ENCODE results near the gene MASP1. TPM values are rescaled to one million over a fixed set of nuclear protein-coding genes. Genes with fewer than 3 reads are reported as not detected.

The MASP1 gene
- total RNA-seq, 1 donor from 2014 or later: 2.6 TPM

DNA sequence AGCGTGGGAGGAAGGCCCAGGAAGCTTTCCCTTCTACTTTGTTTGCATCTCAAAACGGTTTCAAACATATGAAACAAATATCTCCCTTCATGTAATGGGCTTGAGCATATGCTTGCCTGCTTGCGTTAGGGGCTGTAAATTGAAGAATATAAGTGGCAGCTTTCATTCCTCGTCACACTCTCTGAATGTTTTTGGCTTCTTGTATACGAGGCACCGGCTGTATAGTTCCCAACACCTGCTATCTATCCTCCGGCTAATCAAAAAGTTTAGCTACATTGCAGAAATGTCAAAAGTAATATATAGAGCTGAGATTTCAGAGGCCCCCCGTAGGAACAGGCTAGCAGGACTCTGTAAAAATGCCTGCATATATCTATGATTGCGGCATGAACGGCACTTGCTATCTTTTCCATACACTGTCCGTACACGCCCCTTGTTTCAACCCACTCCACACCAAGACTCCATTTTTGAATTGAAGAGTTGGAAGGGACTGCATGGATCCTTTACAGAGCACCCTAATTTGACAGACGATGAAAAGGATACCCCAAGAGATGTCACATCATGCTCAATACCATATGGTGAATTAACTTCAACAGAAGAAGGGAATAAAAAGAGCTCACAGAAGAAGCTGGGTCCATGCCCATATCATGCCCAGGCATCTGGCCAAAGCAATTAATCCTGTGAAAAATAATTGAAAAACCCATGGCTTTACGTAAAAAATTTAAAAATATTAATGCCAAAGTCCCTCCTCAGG is 2.5 kb downstream of the MASP1 start:
- TF ChIP-seq, protein P1, sequence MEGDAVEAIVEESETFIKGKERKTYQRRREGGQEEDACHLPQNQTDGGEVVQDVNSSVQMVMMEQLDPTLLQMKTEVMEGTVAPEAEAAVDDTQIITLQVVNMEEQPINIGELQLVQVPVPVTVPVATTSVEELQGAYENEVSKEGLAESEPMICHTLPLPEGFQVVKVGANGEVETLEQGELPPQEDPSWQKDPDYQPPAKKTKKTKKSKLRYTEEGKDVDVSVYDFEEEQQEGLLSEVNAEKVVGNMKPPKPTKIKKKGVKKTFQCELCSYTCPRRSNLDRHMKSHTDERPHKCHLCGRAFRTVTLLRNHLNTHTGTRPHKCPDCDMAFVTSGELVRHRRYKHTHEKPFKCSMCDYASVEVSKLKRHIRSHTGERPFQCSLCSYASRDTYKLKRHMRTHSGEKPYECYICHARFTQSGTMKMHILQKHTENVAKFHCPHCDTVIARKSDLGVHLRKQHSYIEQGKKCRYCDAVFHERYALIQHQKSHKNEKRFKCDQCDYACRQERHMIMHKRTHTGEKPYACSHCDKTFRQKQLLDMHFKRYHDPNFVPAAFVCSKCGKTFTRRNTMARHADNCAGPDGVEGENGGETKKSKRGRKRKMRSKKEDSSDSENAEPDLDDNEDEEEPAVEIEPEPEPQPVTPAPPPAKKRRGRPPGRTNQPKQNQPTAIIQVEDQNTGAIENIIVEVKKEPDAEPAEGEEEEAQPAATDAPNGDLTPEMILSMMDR (IDR thresholded peaks at IDR 0.05): no peak
- no peak overlapping the region for H3K27ac ChIP-seq
- H3K27me3 ChIP-seq: no peaks in the 10 kb centered on the region
- no peak for DNase-seq (ENCODE audit: low spot score in 2 of 2)
- H3K4me3 ChIP-seq: no peak overlapping the region
- H3K36me3 ChIP-seq: no peaks in the 10 kb centered on the region
- intact Hi-C loops (cut with DNase I): no loop called here
- H3K9me3 ChIP-seq: no peaks in the 10 kb centered on the region
- peaks cover 0 to 8% of the 10 kb centered on the region in 2 donors for H3K4me1 ChIP-seq

GRCh38 chr3:187288131-187288854 is 3.2 kb downstream of the MASP1 start:
- Histone ChIP-seq H3K9me3 (no peaks in the 10 kb centered on the region), H3K27ac (no peak overlapping the region), H3K27me3 (no peaks in the 10 kb centered on the region), H3K4me1 (peaks cover 0 to 8% of the 10 kb centered on the region in 2 donors), H3K4me3 (no peak overlapping the region), H3K36me3 (no peaks in the 10 kb centered on the region)
- intact Hi-C loops (cut with DNase I): no loop called here
- TF ChIP-seq, protein P1 (IDR thresholded peaks at IDR 0.05): no peak
- DNase-seq (ENCODE audit: low spot score in 2 of 2): no peak

GRCh38 chr3:187287256-187287655 is 4.3 kb downstream of the MASP1 start:
- Histone ChIP-seq H3K4me1 (peaks cover 0 to 8% of the 10 kb centered on the region in 2 donors), H3K9me3 (no peaks in the 10 kb centered on the region), H3K36me3 (no peaks in the 10 kb centered on the region), H3K4me3 (no peak overlapping the region), H3K27ac (no peak overlapping the region), H3K27me3 (no peaks in the 10 kb centered on the region)
- no peak for DNase-seq (ENCODE audit: low spot score in 2 of 2)
- intact Hi-C loops (cut with DNase I): no loop called here
- TF ChIP-seq, protein P1 (IDR thresholded peaks at IDR 0.05): no peak

GRCh38 chr3:187286467-187287059 is 5.0 kb downstream of the MASP1 start:
- no peaks in the 10 kb centered on the region for H3K36me3 ChIP-seq
- H3K4me3 ChIP-seq: no peak overlapping the region
- no peak for DNase-seq (ENCODE audit: low spot score in 2 of 2)
- H3K27me3 ChIP-seq: no peaks in the 10 kb centered on the region
- no peak overlapping the region for H3K27ac ChIP-seq
- no peaks in the 10 kb centered on the region for H3K9me3 ChIP-seq
- TF ChIP-seq, protein P1 (IDR thresholded peaks at IDR 0.05): no peak
- intact Hi-C loops (cut with DNase I): no loop called here
- H3K4me1 ChIP-seq: peaks cover 0 to 8% of the 10 kb centered on the region in 2 donors

DNA sequence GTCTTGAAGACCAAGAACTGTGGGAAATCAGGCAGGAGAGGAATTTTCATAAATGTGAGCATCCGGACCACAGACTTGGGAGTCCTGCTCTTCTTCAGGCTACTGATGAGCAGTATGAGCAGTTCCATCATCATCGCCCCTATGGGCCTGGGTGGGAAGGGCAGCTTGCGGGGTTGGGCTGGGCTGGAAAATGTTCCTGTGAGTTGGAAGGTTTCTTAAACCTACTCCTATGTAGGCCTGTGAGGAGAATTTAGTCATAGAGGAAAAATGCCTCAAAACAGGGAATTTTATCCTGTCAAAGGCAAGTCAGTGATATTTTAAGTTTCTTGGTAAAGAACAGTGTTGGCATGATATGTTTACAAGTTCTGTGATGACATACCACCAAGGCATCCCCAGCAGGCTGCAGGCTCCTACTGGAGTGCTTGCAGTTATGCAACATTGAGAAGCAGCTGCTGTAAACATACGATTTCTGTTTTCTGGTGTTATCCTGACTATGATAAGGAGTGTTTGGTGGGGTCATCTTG is 10.3 kb downstream of the MASP1 start:
- TF ChIP-seq, protein P1 (IDR thresholded peaks at IDR 0.05): no peak
- Histone ChIP-seq H3K4me1 (no peaks in the 10 kb centered on the region), H3K27me3 (no peaks in the 10 kb centered on the region), H3K9me3 (no peaks in the 10 kb centered on the region), H3K4me3 (no peak overlapping the region), H3K27ac (no peak overlapping the region), H3K36me3 (no peaks in the 10 kb centered on the region)
- no peak for DNase-seq (ENCODE audit: low spot score in 2 of 2)
- intact Hi-C loops (cut with DNase I): no loop called here
